ENCODE measurements around the gene PDHX. TPM values are rescaled to one million over a fixed set of nuclear protein-coding genes. Genes with fewer than 3 reads are reported as not detected.

Gene PDHX
- total RNA-seq, 2 donors from 2014 or later, result 41.6 to 51.8 TPM

- DNase-seq (no peak), ATAC-seq (no peak)
- intact Hi-C loops (cut with DNase I, micrococcal nuclease), result no loop called here
These were observed 60.2 kb downstream of the PDHX start for GRCh38 chr11:34976496-34977088.

DNA sequence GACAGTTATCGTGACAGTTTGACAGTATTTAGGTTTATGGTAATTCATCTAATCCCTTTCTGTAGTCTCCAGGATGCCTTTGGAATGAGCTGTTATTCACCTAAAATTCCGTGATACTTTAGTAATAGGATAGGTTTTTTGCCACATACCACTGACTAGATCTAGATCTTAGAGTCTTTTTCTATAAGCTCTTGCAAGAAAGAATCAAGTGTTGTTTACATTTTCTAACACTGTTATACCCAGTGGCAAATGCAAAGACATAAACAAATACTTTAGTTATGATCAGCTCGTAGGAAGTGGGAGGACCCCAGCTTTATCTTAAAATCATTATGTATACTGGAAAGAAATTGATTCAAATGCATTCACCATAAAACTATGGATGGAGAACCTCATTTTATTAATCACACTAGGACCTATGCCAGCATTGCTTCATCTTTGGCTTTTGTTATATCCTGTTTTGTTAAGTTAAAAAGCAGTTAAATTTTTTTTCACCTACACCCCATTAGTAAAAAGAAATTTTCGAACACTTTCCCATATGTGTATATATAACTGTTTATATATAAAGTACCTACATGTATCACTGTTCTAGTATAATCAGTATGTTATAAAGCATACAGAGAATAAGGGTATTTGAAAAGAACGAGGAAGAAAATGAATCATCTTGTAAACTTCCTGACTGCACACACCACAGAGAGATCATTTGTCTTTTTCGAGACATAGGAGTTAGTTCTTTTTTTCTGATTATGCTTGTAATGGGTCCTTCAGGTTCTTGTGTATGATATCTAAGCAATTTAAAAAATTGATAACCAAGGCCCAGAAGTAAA lies 60.9 kb downstream of the PDHX start:
- ATAC-seq (no peak), DNase-seq (no peak)
- intact Hi-C loops (cut with DNase I, micrococcal nuclease), result no loop called here

- no peak for DNase-seq
- intact Hi-C loops (cut with DNase I, micrococcal nuclease), result no loop called here
- no peak for ATAC-seq
These were observed 62.1 kb downstream of the PDHX start for GRCh38 chr11:34978236-34979191.

DNA sequence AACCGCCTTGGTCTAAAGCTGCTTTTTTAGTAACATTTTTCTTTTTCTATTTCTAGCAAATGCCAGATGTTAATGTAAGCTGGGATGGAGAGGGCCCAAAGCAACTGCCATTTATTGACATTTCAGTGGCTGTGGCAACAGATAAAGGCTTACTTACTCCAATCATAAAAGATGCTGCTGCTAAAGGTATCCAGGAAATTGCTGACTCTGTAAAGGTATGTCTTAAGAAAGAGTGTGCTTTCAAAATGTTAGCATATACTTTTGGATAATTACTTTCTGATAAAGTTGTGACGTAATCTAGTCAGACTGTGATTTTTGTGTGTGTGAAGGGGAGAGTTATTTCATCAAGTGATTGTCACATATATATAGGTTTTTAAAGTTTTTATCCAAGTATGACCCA lies 68.1 kb downstream of the PDHX start:
- intact Hi-C loops (cut with DNase I, micrococcal nuclease), result no loop called here
- no peak for DNase-seq
- no peak for ATAC-seq

- ATAC-seq, result no peak
- intact Hi-C loops (cut with DNase I, micrococcal nuclease), result no loop called here
- no peak for DNase-seq
These were observed 70.6 kb downstream of the PDHX start for GRCh38 chr11:34986883-34987520.

DNA sequence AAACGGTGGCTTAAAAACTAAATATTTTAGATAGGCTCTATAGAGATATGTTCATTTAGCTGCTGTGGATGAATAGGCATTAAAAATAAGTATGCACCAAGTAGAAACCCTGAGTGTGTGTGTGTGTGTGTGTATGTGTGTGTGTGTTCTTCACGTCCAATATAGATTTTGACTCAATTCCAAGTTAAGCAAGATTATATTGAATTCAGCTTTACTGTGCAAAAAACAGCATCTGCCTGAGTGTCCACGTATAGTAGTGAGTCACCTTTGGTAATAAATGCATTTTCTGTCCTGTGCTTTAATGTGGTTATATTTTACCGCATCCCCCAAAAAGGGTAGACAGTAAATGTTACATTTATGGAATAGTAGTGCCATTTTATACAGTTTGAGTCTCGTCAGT lies 71.2 kb downstream of the PDHX start:
- intact Hi-C loops (cut with DNase I, micrococcal nuclease), result no loop called here
- DNase-seq, result no peak

GRCh38 chr11:34988294-34989255 lies 72.2 kb downstream of the PDHX start:
- ATAC-seq (no peak), DNase-seq (no peak)
- intact Hi-C loops (cut with DNase I, micrococcal nuclease), result no loop called here

More for the DNA sequence above, 71.2 kb downstream of the PDHX start:
- ATAC-seq, result no peak

- DNase-seq, result no peak
- intact Hi-C loops (cut with DNase I, micrococcal nuclease), result loop anchor here in 1 of 2 donors (10.0 kb wide), 1 partner anchor 404 kb away; no protein-coding TSS in a partner anchor
- ATAC-seq, result no peak
These were observed 74.5 kb downstream of the PDHX start for GRCh38 chr11:34990916-34991315.

GRCh38 chr11:34994854-34995253 lies 78.4 kb downstream of the PDHX start:
- ATAC-seq (no peak), DNase-seq (no peak)
- intact Hi-C loops (cut with DNase I, micrococcal nuclease), result loop anchor here in 1 of 2 donors (5.0 to 10.0 kb wide), 2 partner anchors 242 to 400 kb away; no protein-coding TSS in a partner anchor

GRCh38 chr11:34996958-34997357 lies 80.5 kb downstream of the PDHX start:
- intact Hi-C loops (cut with DNase I, micrococcal nuclease), result loop anchor here in 1 of 2 donors (5.0 to 10.0 kb wide), 2 partner anchors 240 to 398 kb away; no protein-coding TSS in a partner anchor
- ATAC-seq (no peak), DNase-seq (no peak)

- intact Hi-C loops (cut with DNase I, micrococcal nuclease), result loop anchor here in 1 of 2 donors (5.0 to 10.0 kb wide), 2 partner anchors 239 to 397 kb away; no protein-coding TSS in a partner anchor
- DNase-seq, result no peak
- peak; percentile 75 for ATAC-seq
These were observed 81.6 kb downstream of the PDHX start for GRCh38 chr11:34997952-34998528.

DNA sequence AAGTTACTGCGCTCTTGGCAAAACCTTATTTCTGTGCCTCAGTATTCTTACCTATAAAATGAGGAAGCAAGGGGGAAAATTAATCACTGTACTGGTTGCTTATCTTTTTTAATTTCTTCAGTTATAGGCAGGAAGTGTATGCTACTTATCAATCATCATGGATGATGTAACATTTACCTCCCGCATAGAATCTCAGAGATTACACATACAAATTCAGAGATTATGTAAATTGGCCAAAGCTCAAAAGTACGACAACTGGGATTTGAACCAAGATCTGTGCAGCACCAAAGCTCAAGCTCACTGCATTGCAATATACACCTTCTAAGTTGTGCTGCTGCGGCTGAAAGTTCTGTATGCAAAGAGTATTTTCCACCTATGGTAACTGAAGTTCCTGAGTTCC lies 83.0 kb downstream of the PDHX start:
- DNase-seq, result no peak
- intact Hi-C loops (cut with DNase I, micrococcal nuclease), result loop anchor here in 1 of 2 donors (5.0 to 10.0 kb wide), 2 partner anchors 238 to 395 kb away; no protein-coding TSS in a partner anchor
- no peak for ATAC-seq

DNA sequence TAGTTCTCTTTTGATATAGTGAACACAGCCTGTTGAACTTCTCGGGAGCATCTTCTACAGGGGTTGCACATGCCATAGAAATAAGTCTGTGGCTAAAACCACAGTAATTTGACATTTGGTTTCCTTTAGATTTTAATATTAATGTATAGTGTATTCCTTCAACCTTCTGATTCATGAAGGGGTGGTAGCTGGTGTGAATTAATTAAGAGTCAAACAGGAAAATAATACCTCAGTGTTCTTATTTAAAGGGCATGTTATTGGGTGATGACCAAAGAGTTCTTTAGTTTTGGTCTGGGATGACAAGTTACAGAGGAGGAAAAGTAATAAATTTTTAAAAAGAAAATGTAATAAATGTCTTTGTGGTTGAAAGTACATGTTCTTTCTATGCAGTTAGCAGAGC lies 86.8 kb downstream of the PDHX start:
- intact Hi-C loops (cut with DNase I, micrococcal nuclease), result loop anchor here in 1 of 2 donors (10.0 kb wide), 1 partner anchor 112 kb away; no protein-coding TSS in a partner anchor
- no peak for DNase-seq

DNA sequence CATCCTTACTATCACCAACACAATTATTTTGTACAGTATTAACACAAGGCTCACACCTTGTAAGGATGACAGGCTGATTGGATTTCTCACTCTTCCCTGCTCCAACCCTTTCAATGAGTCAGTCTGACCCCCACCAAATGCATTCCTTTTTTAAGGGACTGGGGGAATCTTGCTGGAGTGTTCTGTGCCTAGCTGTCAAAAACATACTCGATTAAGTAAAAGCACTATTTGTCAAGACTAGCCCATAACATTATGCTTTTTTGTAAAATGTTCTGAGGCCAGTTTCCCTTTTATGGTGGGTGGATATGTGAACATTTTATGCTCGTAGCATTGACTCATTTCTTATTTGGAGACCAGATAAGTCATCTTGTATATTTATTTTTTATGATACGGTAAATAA lies 87.2 kb downstream of the PDHX start:
- DNase-seq (no peak), ATAC-seq (no peak)
- intact Hi-C loops (cut with DNase I, micrococcal nuclease), result loop anchor here in 1 of 2 donors (10.0 kb wide), 1 partner anchor 111 kb away; no protein-coding TSS in a partner anchor

More for the DNA sequence above, 86.8 kb downstream of the PDHX start:
- ATAC-seq, result no peak

DNA sequence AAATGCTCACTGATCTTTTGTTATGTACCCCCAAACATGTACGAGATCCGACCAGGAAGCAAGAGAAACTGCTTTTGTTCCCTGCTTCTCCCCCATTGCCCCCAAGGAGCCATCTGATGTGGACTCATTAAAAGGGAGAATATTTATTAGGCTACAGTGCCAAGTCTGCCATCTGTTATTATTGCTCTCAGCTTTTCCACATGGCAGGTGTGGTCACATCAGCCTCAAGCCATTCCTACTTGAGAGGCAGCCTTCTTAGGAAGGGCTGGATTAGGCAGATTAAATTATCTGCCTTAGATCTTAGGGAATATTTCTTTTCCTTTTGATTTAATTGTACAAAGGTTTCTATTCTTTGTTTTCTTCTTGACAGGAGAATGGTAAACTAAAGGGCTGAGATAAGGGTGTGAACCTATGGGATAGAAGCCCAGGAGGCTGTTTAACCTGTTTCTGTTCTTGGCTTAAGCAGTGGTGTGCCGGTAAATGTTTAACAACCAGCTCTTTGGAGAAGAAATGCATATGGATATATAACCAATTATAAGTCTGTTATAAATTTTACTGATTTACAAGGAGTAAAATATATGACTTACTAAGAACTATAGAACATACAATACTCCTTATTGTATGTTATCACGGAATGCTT lies 88.8 kb downstream of the PDHX start:
- ATAC-seq (peak; percentile 86), DNase-seq (peak in 1 of 2 donors; percentile 38)
- intact Hi-C loops (cut with DNase I, micrococcal nuclease), result loop anchor here in 1 of 2 donors (10.0 kb wide), 1 partner anchor 110 kb away; no protein-coding TSS in a partner anchor

All from left colon (tissue), 2 donors.